Neuron (in vitro differentiated cells): ENCODE measurements around the gene PIP5K1B.

ENCODE experiments used
- H2AFZ ChIP-seq: one replicate; pipeline ENCODE4 v1.6.1; 2013; ENCODE audit warnings: low read depth, mild to moderate bottlenecking, inconsistent platforms, low read length, moderate library complexity
- H3K27me3 ChIP-seq: one replicate; pipeline ENCODE4 v1.6.1; 2013; ENCODE audit warnings: low read length; ENCODE audit not compliant: insufficient read depth
- H3K36me3 ChIP-seq: one replicate; pipeline ENCODE4 v1.6.1; 2013; ENCODE audit warnings: low read length; ENCODE audit not compliant: insufficient read depth
- H3K4me1 ChIP-seq: one replicate; pipeline ENCODE4 v1.6.1; 2013; ENCODE audit warnings: low read length; ENCODE audit not compliant: insufficient read depth
- H3K4me3 ChIP-seq: 2 replicates; pipeline ENCODE4 v1.5.1; 2013; ENCODE audit warnings: mild to moderate bottlenecking, low read length, moderate library complexity
- H3K9me3 ChIP-seq: one replicate; pipeline ENCODE4 v1.6.1; 2013; ENCODE audit warnings: low read length

The PIP5K1B gene

GRCh38 chr9:68797116-68797515 is 92.1 kb downstream of the PIP5K1B start:
- no peaks in the 10 kb centered on the region for H3K4me1 ChIP-seq
- H3K36me3 ChIP-seq = no peaks in the 10 kb centered on the region
- no peaks in the 10 kb centered on the region for H3K27me3 ChIP-seq
- H3K4me3 ChIP-seq = no peak overlapping the region
- no peaks in the 10 kb centered on the region for H3K9me3 ChIP-seq
- H2AFZ ChIP-seq = no peak overlapping the region

- H3K4me3 ChIP-seq = no peak overlapping the region
- no peaks in the 10 kb centered on the region for H3K9me3 ChIP-seq
- H2AFZ ChIP-seq = no peak overlapping the region
- no peaks in the 10 kb centered on the region for H3K27me3 ChIP-seq
- H3K4me1 ChIP-seq = no peaks in the 10 kb centered on the region
- H3K36me3 ChIP-seq = no peaks in the 10 kb centered on the region
These were observed 93.4 kb downstream of the PIP5K1B start for GRCh38 chr9:68798423-68798822.

GRCh38 chr9:68800836-68801235 is 95.8 kb downstream of the PIP5K1B start:
- no peaks in the 10 kb centered on the region for H3K36me3 ChIP-seq
- no peak overlapping the region for H2AFZ ChIP-seq
- peaks cover 2% of the 10 kb centered on the region for H3K4me1 ChIP-seq
- no peaks in the 10 kb centered on the region for H3K9me3 ChIP-seq
- no peaks in the 10 kb centered on the region for H3K27me3 ChIP-seq
- H3K4me3 ChIP-seq = no peak overlapping the region

GRCh38 chr9:68802525-68803015 is 97.5 kb downstream of the PIP5K1B start:
- Histone ChIP-seq H3K36me3 (no peaks in the 10 kb centered on the region), H3K27me3 (no peaks in the 10 kb centered on the region), H2AFZ (no peak overlapping the region), H3K4me1 (peaks cover 9% of the 10 kb centered on the region), H3K4me3 (no peak overlapping the region), H3K9me3 (no peaks in the 10 kb centered on the region)

- Histone ChIP-seq H3K9me3 (no peaks in the 10 kb centered on the region), H3K27me3 (no peaks in the 10 kb centered on the region), H2AFZ (no peak overlapping the region), H3K36me3 (no peaks in the 10 kb centered on the region), H3K4me1 (peaks cover 25% of the 10 kb centered on the region), H3K4me3 (no peak overlapping the region)
These were observed 100.2 kb downstream of the PIP5K1B start for GRCh38 chr9:68804911-68805889.

- no peaks in the 10 kb centered on the region for H3K36me3 ChIP-seq
- H2AFZ ChIP-seq = no peak overlapping the region
- no peaks in the 10 kb centered on the region for H3K9me3 ChIP-seq
- H3K4me1 ChIP-seq = peaks cover 25% of the 10 kb centered on the region
- no peaks in the 10 kb centered on the region for H3K27me3 ChIP-seq
- H3K4me3 ChIP-seq = no peak overlapping the region
These were observed 101.0 kb downstream of the PIP5K1B start for GRCh38 chr9:68805890-68806517.

- Histone ChIP-seq H3K36me3 (no peaks in the 10 kb centered on the region), H2AFZ (peak overlapping the region; percentile 70), H3K9me3 (no peaks in the 10 kb centered on the region), H3K4me1 (peaks cover 25% of the 10 kb centered on the region), H3K4me3 (no peak overlapping the region), H3K27me3 (no peaks in the 10 kb centered on the region)
These were observed 103.4 kb downstream of the PIP5K1B start for GRCh38 chr9:68808338-68808890.

- H3K9me3 ChIP-seq = no peaks in the 10 kb centered on the region
- no peak overlapping the region for H2AFZ ChIP-seq
- H3K4me1 ChIP-seq = no peaks in the 10 kb centered on the region
- no peak overlapping the region for H3K4me3 ChIP-seq
- no peaks in the 10 kb centered on the region for H3K36me3 ChIP-seq
- no peaks in the 10 kb centered on the region for H3K27me3 ChIP-seq
These were observed 112.2 kb downstream of the PIP5K1B start for GRCh38 chr9:68817079-68817875.

GRCh38 chr9:68819065-68819464 is 114.0 kb downstream of the PIP5K1B start:
- Histone ChIP-seq H3K4me1 (no peaks in the 10 kb centered on the region), H3K9me3 (no peaks in the 10 kb centered on the region), H3K4me3 (no peak overlapping the region), H2AFZ (no peak overlapping the region), H3K27me3 (no peaks in the 10 kb centered on the region), H3K36me3 (no peaks in the 10 kb centered on the region)

- Histone ChIP-seq H3K4me1 (no peaks in the 10 kb centered on the region), H2AFZ (no peak overlapping the region), H3K9me3 (no peaks in the 10 kb centered on the region), H3K36me3 (no peaks in the 10 kb centered on the region), H3K27me3 (no peaks in the 10 kb centered on the region), H3K4me3 (no peak overlapping the region)
These were observed 116.9 kb downstream of the PIP5K1B start for GRCh38 chr9:68821911-68822310.

- Histone ChIP-seq H2AFZ (no peak overlapping the region), H3K36me3 (no peaks in the 10 kb centered on the region), H3K9me3 (no peaks in the 10 kb centered on the region), H3K4me3 (no peak overlapping the region), H3K27me3 (no peaks in the 10 kb centered on the region), H3K4me1 (no peaks in the 10 kb centered on the region)
These were observed 117.6 kb downstream of the PIP5K1B start for GRCh38 chr9:68822596-68823165.

- no peaks in the 10 kb centered on the region for H3K36me3 ChIP-seq
- no peaks in the 10 kb centered on the region for H3K4me1 ChIP-seq
- no peaks in the 10 kb centered on the region for H3K27me3 ChIP-seq
- no peaks in the 10 kb centered on the region for H3K9me3 ChIP-seq
- no peak overlapping the region for H3K4me3 ChIP-seq
- peak overlapping the region; percentile 14 for H2AFZ ChIP-seq
These were observed 120.9 kb downstream of the PIP5K1B start for GRCh38 chr9:68825762-68826472.
